ENCODE data around the gene PATL2. TPM values are rescaled to one million over a fixed set of nuclear protein-coding genes. Genes with fewer than 3 reads are reported as not detected.

The PATL2 gene
- total RNA-seq, 1 donor from 2014 or later, result 3.7 TPM

DNA sequence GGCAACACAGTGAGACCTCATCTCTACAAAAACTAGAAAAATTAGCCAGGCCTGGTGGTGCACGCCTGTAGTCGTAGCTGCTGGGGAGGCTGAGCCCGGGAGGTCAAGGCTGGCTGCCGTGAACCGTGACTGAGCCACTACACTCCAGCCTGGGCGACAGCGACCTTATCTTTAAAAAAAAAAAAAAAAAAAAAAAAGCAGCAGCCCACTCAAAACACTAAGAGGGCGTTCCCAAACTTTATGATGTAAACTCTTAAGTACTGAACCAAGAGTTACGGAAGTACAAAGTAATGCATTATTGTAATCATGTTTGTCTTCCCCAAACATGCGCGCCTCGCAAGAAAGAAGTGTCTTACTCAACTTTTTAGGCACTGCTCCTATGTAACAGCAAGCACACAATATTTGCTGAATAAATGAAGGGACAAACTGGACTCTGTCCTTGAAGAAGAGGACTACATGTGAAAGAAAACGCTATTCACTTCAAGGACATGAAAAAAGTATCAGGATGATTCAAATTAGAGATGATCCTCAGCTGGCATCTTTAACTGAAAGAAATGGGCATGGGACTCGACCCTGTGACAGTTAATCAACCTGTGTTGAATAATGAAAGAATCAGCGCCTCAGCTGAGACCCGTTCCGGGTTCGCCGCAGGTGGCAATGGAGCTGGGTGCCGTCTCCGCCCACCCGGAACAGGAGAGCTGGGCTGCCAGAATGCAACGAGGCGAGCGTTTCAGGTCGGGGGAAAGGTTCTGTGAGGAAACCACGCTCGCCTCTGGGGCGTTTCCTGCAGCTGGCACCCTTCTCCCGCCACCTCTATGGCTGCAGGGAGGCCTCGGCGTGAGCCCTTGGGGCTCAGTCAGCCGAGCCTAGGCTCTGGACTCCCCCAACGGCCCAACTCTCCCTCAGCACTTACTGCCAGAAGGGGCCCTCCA is 48.4 kb downstream of the PATL2 start:
- Histone ChIP-seq H3K4me3 (peak overlapping the region; percentile 99), H3K27me3 (ENCODE audit: low read depth) (no peaks in the 10 kb centered on the region), H3K9me3 (replicated peaks) (no peaks in the 10 kb centered on the region), H3K4me1 (peaks cover 50% of the 10 kb centered on the region), H3K36me3 (peaks cover 25% of the 10 kb centered on the region), H3K27ac (replicated peaks) (peak overlapping the region; percentile 100)
- DNase-seq, result peak; percentile 54
- intact Hi-C loops (cut with micrococcal nuclease), result loop anchor here (5.0 kb wide), 1 partner anchor 75 kb away; the partner anchor contains the start of gene TRIM69
- no peak for TF ChIP-seq CTCF (IDR thresholded peaks at IDR 0.05; ENCODE audit: borderline replicate concordance)

GRCh38 chr15:44661576-44661975 is 49.5 kb downstream of the PATL2 start:
- H3K4me3 ChIP-seq, result no peak overlapping the region
- peak overlapping the region; percentile 100 for H3K27ac ChIP-seq (replicated peaks)
- DNase-seq, result no peak

GRCh38 chr15:44659056-44659455 is 52.1 kb downstream of the PATL2 start:
- no peak overlapping the region for H3K27ac ChIP-seq (replicated peaks)
- intact Hi-C loops (cut with micrococcal nuclease), result no loop called here
- H3K9me3 ChIP-seq (replicated peaks), result no peaks in the 10 kb centered on the region
- no peak overlapping the region for H3K4me3 ChIP-seq
- DNase-seq, result no peak
- peaks cover 60% of the 10 kb centered on the region for H3K36me3 ChIP-seq
- no peaks in the 10 kb centered on the region for H3K27me3 ChIP-seq (ENCODE audit: low read depth)
- TF ChIP-seq CTCF (IDR thresholded peaks at IDR 0.05; ENCODE audit: borderline replicate concordance), result no peak
- H3K4me1 ChIP-seq, result peaks cover 52% of the 10 kb centered on the region

More at GRCh38 chr15:44661576-44661975, 49.5 kb downstream of the PATL2 start:
- intact Hi-C loops (cut with micrococcal nuclease), result loop anchor here (5.0 kb wide), 1 partner anchor 76 kb away; the partner anchor contains the start of gene TRIM69
- H3K4me1 ChIP-seq, result peaks cover 50% of the 10 kb centered on the region
- peaks cover 35% of the 10 kb centered on the region for H3K36me3 ChIP-seq
- H3K27me3 ChIP-seq (ENCODE audit: low read depth), result no peaks in the 10 kb centered on the region
- H3K9me3 ChIP-seq (replicated peaks), result no peaks in the 10 kb centered on the region
- no peak for TF ChIP-seq CTCF (IDR thresholded peaks at IDR 0.05; ENCODE audit: borderline replicate concordance)

DNA sequence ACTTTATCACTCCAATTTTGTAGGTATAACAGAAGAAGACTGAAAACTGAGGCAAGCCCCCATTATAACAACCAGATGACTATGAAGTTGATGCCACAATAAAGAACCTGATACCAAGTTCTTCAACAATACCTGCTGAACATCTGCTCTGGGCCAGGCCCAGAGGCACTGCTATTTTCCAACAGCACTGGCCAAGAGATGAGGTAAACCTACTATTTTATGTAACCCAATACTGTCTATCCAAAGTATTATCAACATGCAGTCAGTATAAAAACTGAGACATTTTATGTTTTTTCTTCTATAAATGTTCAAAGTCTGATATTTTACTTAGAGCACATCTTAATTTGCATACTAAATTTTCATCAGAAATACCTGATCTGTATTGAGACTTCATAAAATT is 53.7 kb downstream of the PATL2 start:
- no peak for DNase-seq
- H3K27me3 ChIP-seq (ENCODE audit: low read depth), result no peaks in the 10 kb centered on the region
- peaks cover 37% of the 10 kb centered on the region for H3K4me1 ChIP-seq
- H3K9me3 ChIP-seq (replicated peaks), result no peaks in the 10 kb centered on the region
- intact Hi-C loops (cut with micrococcal nuclease), result no loop called here
- H3K36me3 ChIP-seq, result peaks cover 75% of the 10 kb centered on the region
- no peak overlapping the region for H3K4me3 ChIP-seq
- H3K27ac ChIP-seq (replicated peaks), result peak overlapping the region; percentile 62
- no peak for TF ChIP-seq CTCF (IDR thresholded peaks at IDR 0.05; ENCODE audit: borderline replicate concordance)

DNA sequence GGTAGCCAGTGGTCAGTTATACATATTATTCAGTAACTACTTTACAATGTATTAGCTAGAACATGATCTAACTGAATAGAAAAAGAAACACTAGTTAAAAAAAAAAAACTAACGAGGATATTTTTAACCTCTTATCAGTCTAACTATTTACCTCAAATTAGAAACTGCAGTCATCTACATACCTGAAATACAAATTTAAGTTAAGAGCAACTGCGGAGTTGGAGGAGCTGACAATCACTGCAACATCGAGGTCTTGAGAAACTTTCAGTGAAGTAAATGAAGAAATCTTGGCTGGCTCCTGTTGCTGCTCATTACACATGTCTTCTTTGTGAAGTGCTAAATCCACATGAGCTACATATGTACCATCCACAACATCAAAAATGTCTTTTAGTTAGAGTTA is 54.2 kb downstream of the PATL2 start:
- no peaks in the 10 kb centered on the region for H3K9me3 ChIP-seq (replicated peaks)
- H3K27me3 ChIP-seq (ENCODE audit: low read depth), result no peaks in the 10 kb centered on the region
- no peak for DNase-seq
- intact Hi-C loops (cut with micrococcal nuclease), result no loop called here
- H3K4me1 ChIP-seq, result peaks cover 32% of the 10 kb centered on the region
- H3K4me3 ChIP-seq, result peak overlapping the region; percentile 1
- H3K27ac ChIP-seq (replicated peaks), result peak overlapping the region; percentile 62
- peaks cover 80% of the 10 kb centered on the region for H3K36me3 ChIP-seq
- no peak for TF ChIP-seq CTCF (IDR thresholded peaks at IDR 0.05; ENCODE audit: borderline replicate concordance)
